ENCODE data around the gene KIT.

The KIT gene

GRCh38 chr4:54661169-54661568, 3.4 kb downstream of the KIT start:
- no peak for DNase-seq

DNA sequence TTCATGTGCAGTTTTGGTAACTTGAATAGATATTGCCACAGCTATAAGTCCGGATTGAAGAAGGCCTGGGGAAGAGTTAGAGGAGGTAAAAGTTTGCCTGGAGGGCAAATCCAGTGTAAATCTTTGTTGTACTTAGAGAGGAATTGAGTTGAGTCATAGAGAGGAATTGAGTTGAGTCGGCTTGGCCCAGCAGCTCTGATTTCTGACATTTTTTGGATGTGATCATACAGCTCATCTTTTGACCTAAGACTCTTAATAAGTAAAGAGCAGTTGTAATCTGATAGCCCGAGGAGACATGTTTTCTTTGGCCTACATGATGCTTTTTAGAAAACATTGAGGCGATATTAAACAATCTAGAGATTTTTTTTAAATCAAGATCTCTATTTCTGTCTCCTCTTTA, 3.9 kb downstream of the KIT start:
- DNase-seq, result no peak

DNA sequence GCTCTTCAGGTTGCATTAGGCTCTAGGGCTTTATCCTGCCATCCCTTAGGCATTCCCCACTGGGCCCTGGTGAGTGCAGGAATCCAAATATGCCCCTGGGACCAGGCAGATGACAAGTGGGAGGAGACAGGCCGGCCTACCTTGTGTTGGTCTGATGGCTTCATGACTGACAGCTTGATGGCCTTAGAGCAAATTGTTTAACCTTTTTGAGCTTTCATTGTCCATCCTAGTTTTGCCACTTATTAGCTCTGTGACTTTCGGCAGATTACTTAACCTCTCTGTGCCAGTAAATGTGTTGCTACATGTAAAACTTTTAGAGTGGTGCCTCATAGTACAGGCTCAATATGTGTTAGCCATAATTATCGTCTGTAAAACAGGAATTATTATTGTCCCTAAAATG, 4.4 kb downstream of the KIT start:
- DNase-seq, result no peak

DNA sequence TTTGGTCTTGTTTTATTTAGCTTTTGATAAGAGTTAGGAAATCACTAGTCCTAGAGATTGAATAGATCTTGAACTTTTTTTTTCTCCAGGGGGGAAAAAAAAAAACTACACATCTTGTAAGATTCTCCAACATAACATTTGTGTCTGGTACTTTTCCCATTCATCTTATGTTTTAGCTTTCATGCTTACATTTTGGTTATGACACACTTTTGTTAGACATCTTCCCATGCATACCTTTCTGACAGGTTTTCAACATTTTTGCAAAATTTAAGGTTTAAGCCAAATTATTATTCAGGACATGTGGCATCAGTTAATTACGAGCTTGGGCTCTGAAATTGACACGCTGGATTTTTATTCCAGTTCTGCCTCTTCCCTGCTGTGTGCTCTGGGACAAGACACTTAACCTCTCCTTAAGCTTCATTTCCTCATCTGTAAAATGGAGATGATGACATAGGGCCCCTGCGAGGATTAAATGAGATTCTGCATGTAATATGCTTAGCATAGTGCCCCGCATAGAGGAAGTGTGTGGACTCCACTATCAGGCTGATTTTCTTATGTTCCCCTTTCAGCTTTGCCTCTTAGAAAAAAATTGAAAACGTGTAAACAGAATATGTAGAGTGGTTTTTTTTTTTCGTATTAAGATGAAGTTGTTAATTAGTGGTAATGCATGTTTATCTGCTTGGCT, 5.3 kb downstream of the KIT start:
- no peak for DNase-seq

DNA sequence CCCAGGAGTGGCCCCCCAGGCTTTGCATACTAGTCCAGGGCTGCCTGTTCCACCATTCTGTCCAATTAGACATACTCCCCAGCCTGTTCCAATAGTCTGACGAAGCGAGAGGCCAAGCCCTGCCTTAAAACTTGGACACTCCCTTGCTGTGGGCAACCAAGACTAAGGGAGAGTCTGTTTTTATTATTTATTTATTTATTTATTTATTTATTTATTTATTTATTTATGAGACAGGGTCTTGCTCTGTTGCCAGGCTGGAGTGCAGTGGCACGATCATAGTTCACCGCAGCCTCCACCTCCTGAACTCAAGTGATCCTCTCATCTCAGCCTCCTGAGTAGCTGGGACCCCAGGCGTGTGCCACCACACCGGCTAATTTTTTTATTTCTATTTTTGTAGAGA, 6.6 kb downstream of the KIT start:
- DNase-seq, result no peak

GRCh38 chr4:54668014-54668611, 10.4 kb downstream of the KIT start:
- no peak for DNase-seq

DNA sequence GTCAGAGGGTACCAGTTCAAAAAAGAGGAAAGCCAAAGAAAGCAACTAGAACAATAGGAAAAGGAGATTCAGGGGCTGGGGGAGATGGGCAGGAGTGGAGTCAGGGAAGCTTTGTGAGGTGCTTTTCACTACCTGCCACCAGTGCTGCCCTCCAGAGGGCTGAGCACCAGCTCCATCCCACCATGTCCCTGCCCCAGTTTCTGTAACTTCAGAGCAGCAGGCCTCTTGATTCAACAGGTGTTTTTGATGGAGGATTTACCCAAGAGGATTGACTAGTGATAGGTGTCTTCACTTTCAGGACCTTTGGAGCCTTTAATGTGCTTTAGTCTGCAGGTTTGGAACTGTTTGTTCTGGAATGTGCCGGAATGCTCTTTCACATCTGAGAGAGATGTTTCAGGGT, 12.1 kb downstream of the KIT start:
- DNase-seq, result no peak

DNA sequence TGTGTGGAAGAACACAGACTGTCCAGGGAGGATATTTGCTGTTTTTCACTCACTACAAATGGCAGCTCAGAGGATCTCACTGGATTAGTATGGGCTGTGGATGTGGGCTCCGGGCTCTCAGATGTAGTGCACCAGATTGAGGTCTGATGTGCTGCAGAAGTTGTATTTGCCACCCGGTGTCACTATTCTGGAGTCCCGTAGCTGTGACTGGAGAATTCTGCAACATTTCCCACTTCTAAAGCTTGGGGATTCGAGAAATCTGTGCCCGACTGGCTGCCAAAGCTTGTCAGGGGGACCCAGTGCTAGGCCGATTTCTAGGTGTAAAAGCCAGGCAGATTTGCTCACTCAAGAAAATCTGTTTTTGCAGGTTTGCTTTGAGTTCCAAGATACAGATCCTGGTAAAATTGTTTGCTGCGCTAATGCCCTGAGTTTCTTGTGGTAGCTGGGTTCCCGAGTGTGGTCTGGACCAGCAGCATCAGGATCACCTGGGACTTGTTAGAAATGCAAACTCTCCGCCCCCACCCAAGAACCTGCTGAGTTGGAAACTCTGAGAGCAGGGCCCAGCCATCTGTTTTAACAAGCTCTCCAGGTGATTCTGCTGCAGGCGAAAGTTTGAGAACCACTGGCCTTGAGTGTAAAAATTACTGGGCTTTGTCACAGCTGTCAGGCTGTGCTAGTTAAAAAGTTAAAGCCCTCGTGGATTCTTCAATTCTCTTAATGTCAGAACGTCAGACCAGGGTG, 18.1 kb downstream of the KIT start:
- no peak for DNase-seq

- DNase-seq, result no peak
Measured at GRCh38 chr4:54676658-54677057, 18.9 kb downstream of the KIT start.

GRCh38 chr4:54677416-54677815, 19.7 kb downstream of the KIT start:
- DNase-seq, result no peak

DNA sequence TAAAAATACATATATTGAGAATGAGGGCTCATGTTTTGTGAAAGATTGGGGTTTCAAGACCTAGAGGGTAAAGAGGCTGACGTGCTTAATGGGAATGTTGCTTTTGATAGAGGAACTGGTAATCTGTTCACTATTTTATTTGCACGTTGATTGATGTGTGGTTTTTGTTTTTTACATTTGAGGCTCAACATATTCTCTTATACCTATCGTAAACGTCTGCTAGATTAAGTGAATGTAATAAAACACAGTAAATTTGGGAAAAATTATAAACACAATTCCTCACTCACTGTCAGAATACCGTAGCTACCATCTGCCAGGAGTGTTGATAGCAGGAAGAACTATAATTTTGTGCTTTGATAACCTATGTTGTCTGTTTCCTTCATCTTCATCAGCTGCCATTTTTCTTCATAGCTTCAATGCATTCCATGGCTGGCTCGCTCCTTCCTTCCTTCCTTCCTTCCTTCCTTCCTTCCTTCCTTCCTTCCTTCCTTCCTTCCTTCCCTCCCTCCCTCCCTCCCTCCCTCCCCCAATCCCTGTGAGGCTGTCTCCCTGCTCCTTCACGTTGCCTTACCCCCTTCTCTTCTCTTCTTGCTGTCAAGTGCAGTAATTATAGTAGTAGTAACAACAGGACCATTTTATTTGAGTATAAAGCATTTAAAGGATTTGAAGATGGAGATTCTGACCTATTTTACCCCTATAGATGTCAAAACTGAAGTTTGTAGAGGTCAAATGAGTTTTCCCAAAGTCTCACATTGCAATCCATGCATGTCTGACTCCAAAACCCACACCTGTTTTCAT, 20.3 kb downstream of the KIT start:
- no peak for DNase-seq

GRCh38 chr4:54678826-54679225, 21.1 kb downstream of the KIT start:
- no peak for DNase-seq

GRCh38 chr4:54679813-54680212, 22.1 kb downstream of the KIT start:
- DNase-seq, result no peak

DNA sequence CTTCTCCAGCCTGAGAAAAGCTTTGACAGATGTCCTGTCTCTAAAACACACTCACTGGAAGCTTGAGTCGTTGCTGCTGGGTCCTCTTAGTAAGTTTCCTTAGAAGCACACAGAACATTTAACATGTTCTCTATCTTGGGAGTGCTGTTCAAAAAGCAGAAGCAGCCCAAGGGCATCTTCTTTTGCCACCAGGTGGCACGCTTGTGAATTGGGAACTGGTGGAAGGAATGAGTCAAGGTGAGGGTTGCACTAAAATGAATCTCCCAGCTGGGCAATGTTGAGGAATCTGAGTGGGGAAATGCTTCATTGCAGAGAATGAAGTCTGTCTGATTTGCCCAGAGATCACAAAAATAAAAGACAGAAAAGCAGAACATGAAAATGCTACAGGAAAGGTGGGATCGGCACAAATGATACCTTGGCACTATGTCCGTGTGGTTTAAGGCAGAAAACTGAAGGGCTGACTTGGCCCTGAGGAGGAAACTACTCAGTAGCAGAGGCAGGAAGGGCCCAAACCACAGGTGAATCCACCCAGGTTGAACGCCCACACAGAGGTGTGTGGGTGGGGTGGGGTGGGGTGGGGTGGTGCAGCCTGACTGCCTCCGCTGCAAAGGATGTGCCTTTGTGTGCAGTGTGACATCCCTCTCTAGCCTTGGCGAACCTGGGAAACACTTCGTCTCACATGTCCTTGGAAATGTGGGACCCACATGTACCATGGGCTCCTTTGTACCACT, 26.0 kb downstream of the KIT start:
- no peak for DNase-seq

DNA sequence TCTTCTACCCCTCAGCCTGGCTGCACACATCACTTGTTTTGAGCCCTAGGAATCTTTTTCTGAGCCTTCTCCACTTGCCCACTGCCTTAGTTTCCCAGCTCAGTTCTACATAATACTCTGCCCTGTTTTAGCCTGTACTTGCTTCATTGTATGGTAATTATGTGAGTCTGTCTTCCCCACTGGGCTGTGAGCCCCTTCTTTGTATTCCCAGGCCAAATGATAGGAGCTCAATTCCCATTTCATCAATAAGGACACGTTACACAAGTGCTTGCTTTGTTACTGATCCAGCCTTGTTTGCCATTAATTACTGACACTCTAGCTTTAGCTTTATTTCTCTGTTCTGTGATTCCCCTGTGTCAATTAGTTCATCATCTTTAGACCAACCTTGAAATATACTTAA, 28.1 kb downstream of the KIT start:
- DNase-seq, result no peak

GRCh38 chr4:54687887-54688841, 30.4 kb downstream of the KIT start:
- no peak for DNase-seq

DNA sequence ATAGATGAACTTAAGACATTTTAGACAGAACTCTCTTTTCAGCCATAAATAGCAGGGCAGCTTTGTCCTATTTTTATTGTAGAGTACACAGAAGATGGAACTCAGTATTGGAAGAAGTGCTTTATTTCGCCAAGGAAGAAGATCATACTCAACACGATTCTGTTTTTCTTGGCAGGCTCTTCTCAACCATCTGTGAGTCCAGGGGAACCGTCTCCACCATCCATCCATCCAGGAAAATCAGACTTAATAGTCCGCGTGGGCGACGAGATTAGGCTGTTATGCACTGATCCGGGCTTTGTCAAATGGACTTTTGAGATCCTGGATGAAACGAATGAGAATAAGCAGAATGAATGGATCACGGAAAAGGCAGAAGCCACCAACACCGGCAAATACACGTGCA, 37.6 kb downstream of the KIT start:
- no peak for DNase-seq

- no peak for DNase-seq
Measured at GRCh38 chr4:54695788-54696187, 38.0 kb downstream of the KIT start.

GRCh38 chr4:54696649-54697048, 38.9 kb downstream of the KIT start:
- no peak for DNase-seq

DNA sequence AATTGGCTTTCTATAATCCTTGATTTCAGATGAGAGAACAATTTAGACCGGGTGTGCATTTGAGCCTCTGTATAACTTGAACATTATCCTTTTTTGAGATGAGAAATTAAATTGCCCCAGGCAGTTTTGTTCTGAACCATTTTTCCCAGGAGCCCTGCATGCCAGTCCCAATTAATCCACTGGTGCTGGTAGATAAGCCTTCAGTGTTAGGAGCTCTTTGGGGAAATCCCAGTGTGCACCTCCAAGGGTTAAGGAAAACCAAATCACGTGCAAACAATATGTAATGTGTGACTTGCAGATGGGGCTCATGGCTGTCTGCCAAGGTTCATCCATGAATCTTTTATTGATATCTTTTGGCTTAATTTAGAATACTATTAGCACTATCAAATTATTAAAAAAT, 43.2 kb downstream of the KIT start:
- DNase-seq, result no peak

DNA sequence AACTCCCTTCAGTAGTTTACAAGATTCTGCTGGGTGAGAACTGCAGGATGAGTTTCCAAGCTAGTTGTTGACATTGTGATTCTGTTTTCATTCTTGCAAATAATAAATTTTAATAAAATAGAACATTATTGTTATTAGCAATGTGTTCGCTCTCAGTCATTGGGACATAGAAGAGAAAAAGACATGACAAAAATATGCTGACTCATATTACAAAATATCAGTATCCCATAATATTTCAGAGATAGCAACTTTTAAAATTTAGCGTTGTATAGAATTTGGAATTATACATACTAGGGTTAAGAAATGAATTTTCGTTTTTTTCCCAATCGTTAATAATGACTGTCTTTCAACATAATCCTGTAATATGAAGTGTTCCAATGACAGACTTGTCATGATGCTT, 45.4 kb downstream of the KIT start:
- no peak for DNase-seq

DNA sequence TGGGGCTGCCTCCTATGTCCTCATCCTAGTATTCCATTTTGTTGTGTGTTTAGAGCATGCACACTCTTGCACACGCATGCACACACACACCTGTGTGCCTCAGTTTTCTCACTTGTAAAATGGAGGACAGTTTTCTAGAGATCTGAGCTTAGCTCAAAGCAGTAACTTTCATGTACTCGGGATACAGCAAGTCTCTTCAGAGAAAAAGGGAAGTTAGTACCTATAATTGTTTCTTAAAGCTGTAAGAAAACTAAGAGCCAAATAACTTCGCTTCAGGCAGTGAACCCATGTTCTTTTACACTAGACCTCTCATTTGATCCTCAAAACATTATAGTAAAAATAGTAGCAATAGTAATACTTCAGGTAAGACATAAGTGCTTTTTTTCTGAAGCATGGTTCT, 49.6 kb downstream of the KIT start:
- no peak for DNase-seq

Data from NCI-H2029 (cell line).